Stimulated activated CD4-positive, alpha-beta T cell treated with anti-CD3 and anti-CD28 coated beads, TNF-alpha, amount 100 ng/mL, for 1 hour (primary cell): ENCODE results near the gene MEGF11.
"Not testable (repeated sequence)": the region's sequence is repeated elsewhere in the genome, so short reads cannot be mapped to it uniquely, and the experiment has no call there.

Experiments used
- DNase-seq, 3 donors: peaks; one replicate each; pipeline ENCODE4 v3.0.0-alpha.2; 2020; ENCODE audit warnings: low read depth in 3 of 3, low spot score in 1 of 3

Gene MEGF11

GRCh38 chr15:66014022-66014421 lies 239.5 kb downstream of the MEGF11 start:
- no peak for DNase-seq

DNA sequence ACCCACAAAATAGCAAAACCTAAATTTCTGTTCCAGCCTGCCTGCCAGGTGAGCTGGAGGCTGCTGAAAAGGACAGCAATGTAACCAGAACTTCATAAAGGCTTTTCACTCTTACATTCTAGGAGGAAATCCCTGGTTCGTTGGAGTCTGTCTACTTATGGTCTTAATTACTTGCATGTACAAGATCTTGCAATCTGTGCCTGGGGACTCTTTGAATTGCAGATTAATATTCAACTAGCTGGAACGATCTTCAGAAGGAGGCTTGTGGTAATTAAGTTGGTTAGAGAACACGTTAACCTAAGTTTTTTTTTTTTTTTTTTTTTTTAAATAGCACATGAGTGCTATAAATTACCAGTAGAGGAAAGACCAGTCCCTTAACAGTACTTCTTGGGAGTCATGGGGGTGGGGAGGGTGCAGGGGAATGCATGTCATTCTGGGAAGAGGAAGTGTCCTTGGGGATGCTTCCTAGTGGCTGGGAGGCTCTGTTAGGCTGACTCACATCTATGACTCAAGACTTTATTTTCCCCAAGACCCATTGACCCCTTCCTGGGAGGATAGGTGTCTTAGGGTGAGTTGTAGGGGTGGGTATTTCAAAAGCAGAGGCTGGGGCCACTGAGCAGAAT lies 244.5 kb downstream of the MEGF11 start:
- no peak for DNase-seq

GRCh38 chr15:66007663-66008262 lies 245.8 kb downstream of the MEGF11 start:
- DNase-seq = no peak

- DNase-seq = no peak
Measured at GRCh38 chr15:66006986-66007385, 246.6 kb downstream of the MEGF11 start.

DNA sequence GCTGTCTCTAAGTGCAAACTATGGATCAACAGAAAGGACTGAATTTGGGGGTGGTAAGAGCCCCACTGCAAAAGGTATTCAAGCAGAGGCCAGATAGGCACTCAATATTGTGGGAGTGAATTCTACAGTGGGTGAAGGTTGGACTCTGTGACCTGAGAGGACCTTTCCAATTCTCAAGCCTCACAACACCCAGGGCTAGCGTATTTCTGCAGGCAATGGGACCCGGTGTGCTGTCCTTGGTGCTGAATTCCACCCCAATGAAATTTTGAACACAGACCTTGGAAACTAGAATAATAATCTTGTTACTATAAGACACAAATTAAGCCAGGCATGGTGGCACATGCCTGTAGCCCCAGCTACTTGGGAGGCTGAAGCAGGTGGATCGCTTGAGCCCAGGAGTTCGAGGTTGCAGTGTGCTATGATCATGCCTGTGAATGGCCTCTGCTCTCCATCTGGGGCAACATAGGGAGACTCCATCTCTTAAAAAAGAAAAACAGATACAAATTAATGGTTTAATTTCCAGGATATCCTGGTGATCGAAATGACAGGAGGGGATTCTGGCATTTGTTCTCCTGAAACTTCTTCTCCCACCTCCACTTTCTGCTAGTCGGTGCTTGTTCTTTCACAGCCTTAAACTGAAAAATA lies 248.8 kb downstream of the MEGF11 start:
- no peak for DNase-seq

- not testable (repeated sequence) for DNase-seq
Measured at GRCh38 chr15:66003129-66003528, 250.4 kb downstream of the MEGF11 start.

DNA sequence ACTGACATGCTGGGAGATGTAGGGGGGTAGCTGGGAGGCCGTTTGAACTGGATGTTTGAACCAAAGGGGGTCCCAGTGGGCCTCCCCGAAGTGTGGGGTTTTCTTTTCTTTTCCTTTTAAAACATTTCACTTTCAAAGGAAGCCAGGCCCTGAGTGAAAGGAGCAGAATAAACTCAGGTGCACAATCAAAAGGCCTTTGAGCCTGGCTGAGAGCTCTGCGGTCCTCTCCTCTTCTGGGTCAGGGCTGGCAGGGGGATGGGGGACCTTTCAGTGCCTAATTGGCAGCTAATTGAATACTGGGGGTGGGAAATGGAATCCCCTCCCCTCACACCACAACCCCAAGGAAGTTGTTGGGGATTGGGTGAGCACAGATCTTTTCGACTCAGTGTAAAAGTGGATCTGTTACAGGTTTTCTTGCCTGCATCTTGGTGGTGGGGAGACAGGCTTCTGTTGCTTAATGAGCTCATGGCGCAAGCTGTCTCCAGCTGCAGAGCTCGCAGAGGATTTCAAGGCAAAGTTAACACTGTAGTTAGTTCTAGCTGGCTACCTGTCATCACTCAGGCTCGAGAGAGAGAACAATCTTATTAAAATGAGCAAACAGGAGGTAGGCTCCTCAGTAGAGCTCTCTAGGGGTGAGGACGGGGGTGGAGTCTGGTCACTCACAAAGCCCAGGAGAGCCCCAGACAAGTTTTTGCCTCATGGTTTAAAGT lies 251.7 kb downstream of the MEGF11 start:
- DNase-seq = no peak

DNA sequence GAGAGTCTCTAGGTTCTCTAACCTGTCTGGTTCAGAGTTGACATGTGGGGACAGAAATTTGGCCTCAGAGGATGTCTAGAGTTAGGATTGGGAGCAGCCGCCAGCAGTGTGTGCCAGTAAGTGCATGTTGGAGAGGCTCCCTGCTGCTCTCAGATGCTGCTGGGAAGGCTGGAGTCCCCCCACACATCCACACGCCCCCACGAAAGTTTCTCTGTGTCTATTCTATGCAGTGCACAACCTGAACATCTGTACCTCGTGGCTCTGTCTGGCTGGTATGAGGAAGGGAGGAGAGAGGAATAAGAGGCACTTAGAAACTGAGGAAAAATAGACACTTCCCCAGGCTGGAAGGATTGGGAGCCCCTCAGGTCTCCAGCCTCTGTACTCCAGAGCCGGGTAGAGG lies 252.5 kb downstream of the MEGF11 start:
- no peak for DNase-seq

DNA sequence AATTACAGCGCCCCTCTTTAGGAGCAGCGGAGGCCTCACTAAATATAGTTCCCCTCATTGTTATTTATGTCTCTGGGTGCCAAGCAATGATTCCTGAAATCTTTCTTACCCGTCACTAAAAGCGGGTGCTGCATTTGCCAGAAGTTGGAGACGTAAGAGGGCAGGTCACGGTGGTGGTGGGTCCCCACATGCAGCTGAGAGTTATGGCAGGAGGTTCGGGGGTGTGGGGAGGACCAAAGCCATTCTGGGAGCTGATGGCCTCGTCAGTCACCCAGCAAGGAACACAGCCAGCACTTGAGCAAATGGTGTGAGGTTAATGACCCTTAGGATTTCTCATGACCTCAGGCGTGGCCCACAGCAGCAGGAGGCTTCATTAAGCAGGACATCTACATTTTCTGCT lies 255.1 kb downstream of the MEGF11 start:
- DNase-seq = no peak

- DNase-seq = no peak
Measured at GRCh38 chr15:65996901-65997300, 256.6 kb downstream of the MEGF11 start.

GRCh38 chr15:65994832-65995231 lies 258.7 kb downstream of the MEGF11 start:
- no peak for DNase-seq

- no peak for DNase-seq
Measured at GRCh38 chr15:65993762-65994161, 259.8 kb downstream of the MEGF11 start.

- DNase-seq = no peak
Measured at GRCh38 chr15:65993236-65993635, 260.3 kb downstream of the MEGF11 start.

DNA sequence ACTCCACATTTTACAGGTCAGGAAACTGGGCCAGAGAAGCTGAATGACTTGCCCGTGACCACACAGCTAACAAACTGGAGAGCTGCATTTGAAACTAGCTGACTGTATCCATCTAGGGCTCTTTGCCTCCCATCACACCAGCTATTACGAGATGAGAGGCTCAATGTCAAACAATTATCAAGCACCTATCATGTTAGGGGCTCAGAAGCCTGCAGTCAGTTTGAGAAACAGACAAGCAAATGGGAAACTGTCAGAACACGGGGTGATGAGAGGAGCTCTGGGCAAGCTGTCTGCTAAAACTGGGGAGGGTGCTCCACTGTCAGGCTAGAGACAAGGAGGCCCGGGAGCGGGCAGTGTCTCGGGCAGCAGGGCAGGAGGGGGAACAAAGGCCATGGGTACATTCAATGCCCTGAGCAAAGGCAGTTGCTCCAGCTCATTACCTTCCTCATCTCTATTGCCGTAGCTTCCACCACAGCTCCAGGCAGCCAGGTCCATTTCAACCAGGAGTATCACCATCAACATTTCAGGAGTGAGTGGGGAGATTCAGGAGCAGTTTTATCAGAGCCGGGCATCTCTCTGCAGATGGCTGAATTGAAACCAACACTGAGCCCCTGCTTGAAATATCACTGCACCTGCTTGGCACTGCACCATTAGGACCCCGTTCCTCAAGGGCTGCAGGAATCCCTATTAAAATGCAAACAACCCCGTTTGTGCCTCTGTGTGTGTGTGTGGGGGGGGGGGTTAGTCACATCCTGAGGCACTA lies 261.6 kb downstream of the MEGF11 start:
- DNase-seq = no peak

GRCh38 chr15:65990298-65990981 lies 263.1 kb downstream of the MEGF11 start:
- DNase-seq = no peak

- no peak for DNase-seq
Measured at GRCh38 chr15:65987100-65987499, 266.4 kb downstream of the MEGF11 start.

GRCh38 chr15:65986416-65986815 lies 267.1 kb downstream of the MEGF11 start:
- DNase-seq = no peak

- DNase-seq = no peak
Measured at GRCh38 chr15:65985387-65985786, 268.2 kb downstream of the MEGF11 start.

GRCh38 chr15:65982627-65983322 lies 270.8 kb downstream of the MEGF11 start:
- no peak for DNase-seq
